Type B pancreatic cell (in vitro differentiated cells): ENCODE measurements around the gene SMPD4. TPM values are rescaled to one million over a fixed set of nuclear protein-coding genes. Genes with fewer than 3 reads are reported as not detected.
A peak's percentile ranks its signal among the peaks of the same experiment; 100 is the strongest.
"Not testable (repeated sequence)": the region's sequence is repeated elsewhere in the genome, so short reads cannot be mapped to it uniquely, and the experiment has no call there.

Source experiments
- DNase-seq: peaks from one replicate; pipeline ENCODE4 v3.0.0; 2021; ENCODE audit warnings: mixed read lengths; ENCODE audit not compliant: unreplicated experiment; ENCODE audit errors: extremely low spot score
- H3K27ac Mint-ChIP-seq: 2 replicates; pipeline ENCODE4 v1.8.0; 2021; ENCODE audit warnings: mild to moderate bottlenecking, mixed read lengths
- H3K27me3 Mint-ChIP-seq: 2 replicates; pipeline ENCODE4 v1.8.0; 2021; ENCODE audit warnings: mixed read lengths
- H3K36me3 Mint-ChIP-seq: 2 replicates; pipeline ENCODE4 v1.8.0; 2021; ENCODE audit warnings: mixed read lengths
- H3K4me1 Mint-ChIP-seq: one replicate; pipeline ENCODE4 v1.8.0; 2021; ENCODE audit warnings: mixed read lengths; ENCODE audit not compliant: unreplicated experiment
- H3K4me3 Mint-ChIP-seq: 2 replicates; pipeline ENCODE4 v1.8.0; 2021; ENCODE audit warnings: mild to moderate bottlenecking, mixed read lengths
- H3K9me3 Mint-ChIP-seq: 2 replicates; pipeline ENCODE4 v1.8.0; 2021; ENCODE audit warnings: mixed read lengths
- total RNA-seq: library from RNA; stranded (reverse); gene quantifications from 2 replicates; pipeline ENCODE4 v1.2.1, GENCODE V29; 2021; ENCODE audit warnings: low replicate concordance
- TF ChIP-seq, protein P1 (sequence below): fragments of 200-600 bp; sonication (generic); conservative IDR thresholded peaks from 2 replicates; pipeline ENCODE4 v1.5.0; 2021; ENCODE audit warnings: antibody characterized with exemption, mild to moderate bottlenecking

SMPD4 gene
- total RNA-seq, 1 donor from 2014 or later: 79.6 TPM

DNA sequence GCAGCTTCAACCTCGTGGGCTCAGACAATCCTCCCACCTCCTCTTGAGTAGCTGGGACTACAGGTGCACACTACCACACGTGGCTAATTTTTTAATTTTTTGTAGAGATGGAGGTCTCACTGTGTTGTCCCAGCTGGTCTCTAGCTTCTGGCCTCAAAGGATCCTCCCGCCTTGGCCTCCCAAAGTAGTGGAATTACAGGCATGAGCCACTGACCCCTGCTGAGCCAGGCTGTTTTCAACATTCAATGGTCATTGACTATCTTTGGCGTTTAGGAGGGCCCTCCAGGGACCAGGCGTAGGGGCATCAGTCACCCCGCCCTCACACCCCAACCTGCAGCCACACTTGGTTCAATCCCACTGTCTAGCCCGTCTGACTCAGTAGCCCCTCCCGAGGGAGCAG, 5.9 kb upstream of the SMPD4 start:
- Mint-ChIP-seq H3K9me3 (no peaks in the 10 kb centered on the region), H3K4me3 (no peak overlapping the region), H3K27ac (no peak overlapping the region), H3K4me1 (peaks cover 4% of the 10 kb centered on the region), H3K36me3 (no peaks in the 10 kb centered on the region), H3K27me3 (no peaks in the 10 kb centered on the region)
- no peak for DNase-seq
- TF ChIP-seq, protein P1, sequence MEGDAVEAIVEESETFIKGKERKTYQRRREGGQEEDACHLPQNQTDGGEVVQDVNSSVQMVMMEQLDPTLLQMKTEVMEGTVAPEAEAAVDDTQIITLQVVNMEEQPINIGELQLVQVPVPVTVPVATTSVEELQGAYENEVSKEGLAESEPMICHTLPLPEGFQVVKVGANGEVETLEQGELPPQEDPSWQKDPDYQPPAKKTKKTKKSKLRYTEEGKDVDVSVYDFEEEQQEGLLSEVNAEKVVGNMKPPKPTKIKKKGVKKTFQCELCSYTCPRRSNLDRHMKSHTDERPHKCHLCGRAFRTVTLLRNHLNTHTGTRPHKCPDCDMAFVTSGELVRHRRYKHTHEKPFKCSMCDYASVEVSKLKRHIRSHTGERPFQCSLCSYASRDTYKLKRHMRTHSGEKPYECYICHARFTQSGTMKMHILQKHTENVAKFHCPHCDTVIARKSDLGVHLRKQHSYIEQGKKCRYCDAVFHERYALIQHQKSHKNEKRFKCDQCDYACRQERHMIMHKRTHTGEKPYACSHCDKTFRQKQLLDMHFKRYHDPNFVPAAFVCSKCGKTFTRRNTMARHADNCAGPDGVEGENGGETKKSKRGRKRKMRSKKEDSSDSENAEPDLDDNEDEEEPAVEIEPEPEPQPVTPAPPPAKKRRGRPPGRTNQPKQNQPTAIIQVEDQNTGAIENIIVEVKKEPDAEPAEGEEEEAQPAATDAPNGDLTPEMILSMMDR: no peak

- H3K9me3 Mint-ChIP-seq: no peaks in the 10 kb centered on the region
These were observed 5.0 kb upstream of the SMPD4 start for GRCh38 chr2:130186391-130186790.

DNA sequence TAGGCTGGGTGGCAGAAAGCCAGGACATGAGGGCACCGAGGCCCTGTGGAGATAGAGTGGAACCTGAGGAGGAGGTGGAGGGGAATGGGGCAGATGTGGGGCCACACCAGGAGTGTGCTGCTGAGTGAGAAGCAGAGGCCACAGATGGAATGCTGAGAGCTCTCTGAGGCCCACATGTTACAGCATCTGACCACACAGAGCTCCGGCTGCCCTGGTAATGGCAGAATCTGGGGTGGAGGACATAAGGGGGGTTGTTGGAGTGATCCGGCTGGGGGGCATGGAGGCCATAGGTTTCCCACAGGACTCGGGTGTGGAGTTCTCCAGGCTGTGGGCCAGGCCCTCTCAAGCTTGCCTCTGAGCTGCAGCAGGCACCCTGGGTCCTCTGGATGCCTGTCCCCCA, 4.5 kb upstream of the SMPD4 start:
- no peaks in the 10 kb centered on the region for H3K27me3 Mint-ChIP-seq
- H3K36me3 Mint-ChIP-seq: no peaks in the 10 kb centered on the region
- no peaks in the 10 kb centered on the region for H3K9me3 Mint-ChIP-seq
- TF ChIP-seq, protein P1: no peak
- H3K4me3 Mint-ChIP-seq: no peak overlapping the region
- no peak for DNase-seq
- peaks cover 4% of the 10 kb centered on the region for H3K4me1 Mint-ChIP-seq
- H3K27ac Mint-ChIP-seq: no peak overlapping the region

More at GRCh38 chr2:130186391-130186790, 5.0 kb upstream of the SMPD4 start:
- H3K4me1 Mint-ChIP-seq: peaks cover 4% of the 10 kb centered on the region
- H3K27ac Mint-ChIP-seq: no peak overlapping the region
- H3K4me3 Mint-ChIP-seq: no peak overlapping the region
- no peaks in the 10 kb centered on the region for H3K36me3 Mint-ChIP-seq
- TF ChIP-seq, protein P1: no peak
- H3K27me3 Mint-ChIP-seq: no peaks in the 10 kb centered on the region
- no peak for DNase-seq

- no peak for DNase-seq
- Mint-ChIP-seq H3K36me3 (no peaks in the 10 kb centered on the region), H3K4me3 (no peak overlapping the region), H3K4me1 (peaks cover 4% of the 10 kb centered on the region), H3K27ac (no peak overlapping the region), H3K9me3 (no peaks in the 10 kb centered on the region), H3K27me3 (no peaks in the 10 kb centered on the region)
- TF ChIP-seq, protein P1: no peak
These were observed 4.0 kb upstream of the SMPD4 start for GRCh38 chr2:130185436-130185835.

GRCh38 chr2:130183512-130184373, 2.3 kb upstream of the SMPD4 start:
- no peaks in the 10 kb centered on the region for H3K36me3 Mint-ChIP-seq
- peaks cover 4% of the 10 kb centered on the region for H3K4me1 Mint-ChIP-seq
- peak overlapping the region; percentile 82 for H3K27ac Mint-ChIP-seq
- TF ChIP-seq, protein P1: no peak
- no peaks in the 10 kb centered on the region for H3K27me3 Mint-ChIP-seq
- no peak for DNase-seq
- H3K9me3 Mint-ChIP-seq: no peaks in the 10 kb centered on the region
- H3K4me3 Mint-ChIP-seq: peak overlapping the region; percentile 87

- H3K27me3 Mint-ChIP-seq, H3K9me3 Mint-ChIP-seq, H3K27ac Mint-ChIP-seq, DNase-seq, H3K4me1 Mint-ChIP-seq, H3K36me3 Mint-ChIP-seq: not testable (repeated sequence)
- H3K4me3 Mint-ChIP-seq: peak overlapping the region; percentile 87
These were observed 1.6 kb upstream of the SMPD4 start for GRCh38 chr2:130182826-130183511.
